GM19452 (cell line): ENCODE data around the gene CDKN2B.
A peak's percentile ranks its signal among the peaks of the same experiment; 100 is the strongest.

Experiments
- ATAC-seq: cut with Tn5 transposase; IDR thresholded peaks from one replicate; pipeline ENCODE4 v1.9.1; 2021; ENCODE audit not compliant: unreplicated experiment

Gene CDKN2B

DNA sequence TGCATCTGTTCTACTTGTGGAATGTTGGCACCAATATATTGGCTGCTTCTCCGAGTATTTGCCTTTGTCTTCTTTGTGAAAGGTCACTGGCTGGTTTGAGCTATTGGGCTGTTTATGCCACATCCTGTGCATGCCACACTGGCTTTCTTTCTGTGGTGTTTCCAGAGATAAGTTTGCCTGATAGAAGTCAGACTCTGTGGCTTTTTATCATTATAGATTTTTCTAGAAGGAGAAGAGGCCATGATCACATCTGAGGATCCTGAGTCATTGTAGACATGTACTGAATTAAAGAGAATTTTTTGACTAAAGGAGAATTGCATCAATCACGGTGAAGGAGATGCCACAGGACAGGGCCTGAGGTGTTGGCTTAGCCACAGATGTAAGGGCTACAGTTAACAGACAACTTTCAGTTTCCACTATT lies 26.5 kb upstream of the CDKN2B start:
- ATAC-seq: no peak

DNA sequence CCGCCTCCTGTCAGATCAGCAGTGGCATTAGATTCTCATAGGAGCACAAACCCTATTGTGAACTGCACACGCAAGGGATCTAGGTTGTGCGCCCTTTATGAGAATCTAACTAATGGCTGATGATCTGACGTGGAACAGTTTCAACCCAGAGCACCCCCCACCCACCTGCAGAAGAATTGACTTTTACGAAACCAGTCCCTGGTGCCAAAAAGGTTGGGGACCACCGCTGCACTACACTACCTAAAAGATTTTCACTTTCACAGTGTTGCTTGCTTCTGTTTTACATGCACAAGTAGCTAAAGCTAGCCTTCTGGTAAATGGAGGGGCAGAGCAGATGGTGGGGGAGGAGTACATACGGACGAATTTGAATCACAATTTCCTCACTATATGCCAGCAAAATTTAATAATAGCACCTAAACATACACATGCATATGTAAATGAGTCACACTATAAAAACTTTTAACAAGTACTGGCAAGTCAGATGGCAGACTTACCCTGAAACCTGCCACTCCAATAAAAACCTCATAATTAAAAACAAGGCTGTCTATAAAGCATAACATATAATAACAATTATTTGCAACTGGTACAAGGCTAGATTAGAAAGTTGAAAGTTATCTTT lies 24.0 kb upstream of the CDKN2B start:
- no peak for ATAC-seq

DNA sequence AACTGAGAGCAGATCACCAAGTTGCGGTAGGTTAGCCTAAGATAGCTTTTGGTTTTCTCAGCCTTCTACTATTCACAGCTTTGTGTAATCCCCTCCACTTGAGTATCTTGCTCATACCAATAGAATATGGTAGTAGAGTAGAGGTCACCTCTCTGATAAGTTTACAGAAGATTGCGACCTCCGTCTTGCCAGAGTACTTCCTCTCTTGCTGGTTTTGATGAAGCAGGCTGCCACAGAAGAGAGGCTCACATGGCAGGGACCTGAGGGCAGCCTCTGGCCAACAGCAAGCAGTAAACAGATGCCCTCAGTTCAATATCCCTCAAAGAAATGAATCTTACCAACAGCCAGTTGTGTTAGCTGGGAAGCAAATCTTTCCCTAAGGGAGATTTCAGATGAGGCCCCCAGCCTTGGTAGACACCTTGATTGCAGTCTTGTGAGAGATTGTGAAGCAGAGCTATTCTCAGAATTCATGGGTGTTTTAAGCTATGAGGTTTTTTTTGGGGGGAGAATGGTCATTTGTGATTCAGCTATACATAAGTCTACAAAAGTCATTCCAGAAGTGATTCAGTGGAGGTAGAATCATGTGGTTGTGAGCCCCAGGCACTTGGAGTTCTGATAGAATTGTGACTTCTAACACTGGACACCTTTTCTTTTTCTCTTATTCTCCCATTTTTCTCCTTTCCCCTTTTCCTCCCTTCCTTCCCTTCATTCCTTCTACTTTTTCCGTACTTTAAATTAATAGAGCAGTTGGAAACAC lies 22.7 kb upstream of the CDKN2B start:
- ATAC-seq: no peak

DNA sequence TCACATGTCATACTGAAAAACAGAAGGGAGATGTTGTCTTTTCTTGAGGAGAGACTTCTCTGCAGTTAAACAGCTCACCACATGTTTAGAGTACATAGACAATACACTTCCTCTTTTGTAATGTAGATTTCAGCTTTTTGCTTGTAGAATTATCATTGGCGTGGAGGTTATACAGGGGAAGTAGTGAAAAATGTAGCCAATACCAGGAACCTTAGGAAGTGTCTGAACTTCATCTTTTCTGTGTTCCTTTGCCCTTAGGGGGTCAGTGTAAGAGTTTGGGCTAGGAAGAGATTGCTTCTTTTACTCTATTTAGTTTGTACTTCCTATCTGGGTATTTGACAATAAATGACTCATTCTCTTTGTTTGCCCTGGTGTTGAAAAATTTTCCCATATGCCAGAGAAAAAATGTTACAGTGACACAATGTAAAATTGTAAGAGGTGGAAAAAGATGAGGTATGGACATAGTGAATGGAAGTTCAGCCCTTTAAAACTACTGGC lies 21.0 kb upstream of the CDKN2B start:
- peak; percentile 74 for ATAC-seq

DNA sequence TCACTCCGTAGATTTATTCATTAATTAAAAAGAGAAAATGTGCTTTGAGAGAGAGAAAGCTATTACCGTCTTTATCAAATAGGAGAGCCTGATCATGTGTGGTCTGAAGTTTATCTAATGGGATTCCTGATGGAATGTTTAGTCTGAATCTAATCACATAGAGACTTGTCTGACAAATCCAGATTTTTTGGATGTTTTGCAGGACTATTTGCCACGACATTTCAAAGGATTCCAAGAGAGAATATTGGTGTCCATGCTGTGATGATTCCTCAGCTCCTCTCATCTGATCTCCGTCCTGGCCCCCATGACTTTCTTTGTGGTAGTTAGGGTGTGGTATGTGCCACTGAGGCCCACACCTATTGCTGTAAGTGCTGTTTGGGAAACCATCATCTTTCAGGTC lies 20.1 kb upstream of the CDKN2B start:
- no peak for ATAC-seq

DNA sequence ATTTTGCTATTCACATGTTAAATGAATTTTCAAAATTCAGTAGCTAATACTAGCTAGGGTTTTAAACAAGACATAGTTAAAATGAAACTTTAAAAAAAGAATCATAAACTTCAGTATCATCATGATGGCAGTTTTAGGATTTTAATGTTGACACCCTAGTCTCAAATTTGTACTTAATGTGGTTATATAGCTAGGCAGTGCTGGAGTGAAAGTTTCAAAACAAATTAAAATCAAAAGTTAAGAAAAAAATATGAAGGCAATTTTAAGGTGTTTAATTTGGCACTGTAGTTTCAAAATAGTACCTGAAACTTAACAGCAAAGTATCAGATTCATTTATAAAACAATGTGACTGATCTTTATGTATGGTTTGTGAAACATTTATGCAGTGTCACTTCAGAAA lies 19.3 kb upstream of the CDKN2B start:
- ATAC-seq: no peak

DNA sequence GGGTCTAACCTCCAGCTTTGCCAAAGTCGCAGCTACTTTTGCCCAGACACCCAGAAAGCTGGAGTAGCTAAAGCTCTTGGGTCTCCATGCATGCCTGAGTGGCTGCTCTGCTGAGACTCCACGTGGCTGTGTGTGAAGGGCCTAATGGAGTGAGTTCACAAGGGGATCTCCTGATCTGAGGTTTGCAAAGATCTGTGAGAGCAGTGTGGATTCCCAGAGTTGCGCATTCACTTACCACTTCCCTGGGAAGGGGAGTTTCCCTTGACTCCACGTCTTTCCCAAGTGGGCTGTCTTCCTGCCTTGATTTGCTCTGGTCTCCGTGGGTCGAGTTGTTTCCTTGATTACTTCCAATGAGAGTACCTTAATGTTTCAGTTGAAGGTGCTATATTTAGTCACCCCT lies 17.6 kb upstream of the CDKN2B start:
- no peak for ATAC-seq

DNA sequence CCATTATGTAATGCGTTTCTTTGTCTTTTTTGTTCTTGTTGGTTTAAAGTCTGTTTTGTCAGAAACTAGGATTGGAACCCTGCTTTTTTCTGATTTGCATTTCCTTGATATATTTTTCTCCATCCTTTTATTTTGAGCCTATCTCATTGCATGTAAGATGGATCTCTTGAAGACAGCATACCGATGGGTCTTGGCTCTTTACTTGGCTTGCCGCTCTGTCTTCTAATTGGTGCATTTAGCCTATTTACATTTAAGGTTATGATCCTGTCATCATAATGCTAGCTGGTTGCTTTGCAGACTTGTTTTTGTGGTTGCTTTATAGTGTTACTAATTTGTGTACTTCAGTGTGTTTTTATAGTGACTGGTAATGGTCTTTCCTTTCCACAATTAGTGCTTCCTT lies 13.3 kb upstream of the CDKN2B start:
- ATAC-seq: no peak

DNA sequence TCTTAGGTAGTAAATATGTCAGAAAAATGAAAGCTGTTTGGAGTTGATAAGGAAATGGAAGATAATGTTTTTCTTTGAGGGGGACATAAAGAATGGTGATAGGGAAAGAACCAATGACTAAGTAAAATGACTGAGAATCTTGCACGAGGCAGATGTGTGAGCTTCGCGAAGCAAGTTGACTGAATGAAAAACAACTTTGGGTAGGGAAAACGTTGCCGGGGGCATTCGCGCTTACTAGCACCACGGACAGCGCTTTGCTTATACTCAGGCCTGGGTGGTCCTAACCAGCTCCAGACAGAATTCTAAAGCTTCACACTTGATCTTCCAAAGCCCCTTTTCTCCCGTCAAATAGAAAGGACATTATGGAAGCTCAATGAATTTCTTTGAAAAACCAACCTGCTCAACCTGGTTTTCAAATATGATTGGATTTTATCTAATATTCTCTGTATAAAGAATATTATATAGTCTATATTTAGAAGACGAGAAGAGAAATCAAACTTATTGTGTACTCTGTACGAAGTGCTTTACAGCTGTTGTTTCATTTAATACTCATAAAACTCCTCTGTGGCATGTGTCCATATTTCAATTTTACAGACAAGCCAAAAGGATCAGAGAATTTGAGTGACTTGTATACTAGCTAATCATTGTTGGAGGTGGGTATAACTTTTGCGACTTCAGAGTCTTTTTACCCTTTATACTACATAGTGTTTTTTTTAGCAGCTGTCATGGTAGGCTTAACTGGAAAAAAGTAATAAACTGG lies 1.9 kb upstream of the CDKN2B start:
- no peak for ATAC-seq

DNA sequence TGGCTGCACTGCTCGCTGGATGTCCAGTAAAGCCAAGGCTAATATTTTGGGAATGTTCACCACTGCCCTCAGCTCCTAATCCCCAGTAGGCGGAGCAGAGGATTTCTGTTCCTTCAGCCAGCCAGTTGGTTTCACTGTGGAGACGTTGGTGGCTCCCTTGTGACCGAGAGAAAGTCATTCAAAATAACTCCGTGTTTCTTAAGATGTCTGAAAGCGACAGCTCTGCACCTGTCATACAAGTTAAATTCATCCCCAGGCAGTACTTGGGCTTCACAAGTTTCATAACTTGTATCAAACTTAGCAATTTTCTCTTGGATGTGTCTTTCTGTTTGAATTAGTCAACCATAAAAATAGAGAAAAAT lies 382 bp upstream of the CDKN2B start:
- peak; percentile 42 for ATAC-seq

DNA sequence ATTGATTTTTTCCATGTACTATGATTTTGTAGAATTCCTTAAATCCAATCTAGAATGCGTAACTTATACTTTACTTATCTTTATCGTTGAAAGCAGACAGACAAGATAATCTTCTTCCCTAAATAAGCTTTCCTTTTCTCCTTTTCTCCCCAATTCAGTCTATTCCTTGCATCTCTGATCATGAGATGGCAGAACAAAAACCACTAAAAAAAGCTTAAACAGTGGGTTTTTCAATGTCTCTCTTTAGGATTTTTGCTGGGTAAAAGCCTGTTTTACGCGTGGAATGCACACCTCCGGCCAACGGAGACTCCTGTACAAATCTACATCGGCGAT lies 755 bp downstream of the CDKN2B start:
- no peak for ATAC-seq

DNA sequence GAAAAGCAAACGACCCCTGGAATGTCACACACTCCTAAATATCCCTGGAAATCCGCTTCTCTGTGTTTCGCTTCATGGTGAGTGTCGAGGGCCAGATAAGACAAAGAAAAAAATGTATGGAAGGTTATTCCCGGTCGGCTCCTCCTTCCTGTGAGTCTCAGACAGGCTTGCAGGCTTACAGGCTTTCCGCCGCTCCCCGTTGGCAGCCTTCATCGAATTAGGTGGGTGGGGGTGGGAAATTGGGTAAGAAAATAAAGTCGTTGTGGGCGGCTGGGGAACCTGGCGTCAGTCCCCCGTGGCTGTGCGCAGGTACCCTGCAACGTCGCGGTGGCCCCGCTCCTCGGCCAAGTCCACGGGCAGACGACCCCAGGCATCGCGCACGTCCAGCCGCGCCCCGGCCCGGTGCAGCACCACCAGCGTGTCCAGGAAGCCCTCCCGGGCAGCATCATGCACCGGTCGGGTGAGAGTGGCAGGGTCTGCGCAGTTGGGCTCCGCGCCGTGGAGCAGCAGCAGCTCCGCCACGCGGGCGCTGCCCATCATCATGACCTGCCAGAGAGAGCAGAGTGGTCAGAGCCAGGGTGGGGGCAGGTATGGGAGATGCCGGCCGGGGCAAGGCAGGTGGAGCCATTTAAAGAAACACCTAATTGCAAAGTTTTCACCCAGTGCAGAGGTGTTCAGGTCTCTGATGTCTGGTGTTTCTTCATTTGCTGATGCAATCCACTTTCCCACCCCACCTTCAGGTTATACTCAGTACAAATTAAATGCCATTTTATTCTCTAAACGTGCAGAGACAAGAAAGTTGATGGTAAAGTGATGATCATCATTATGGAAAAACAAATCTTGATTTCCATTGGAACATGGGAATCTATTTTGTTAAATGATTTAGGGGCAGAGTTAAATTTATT lies 3.2 kb downstream of the CDKN2B start:
- ATAC-seq: no peak

DNA sequence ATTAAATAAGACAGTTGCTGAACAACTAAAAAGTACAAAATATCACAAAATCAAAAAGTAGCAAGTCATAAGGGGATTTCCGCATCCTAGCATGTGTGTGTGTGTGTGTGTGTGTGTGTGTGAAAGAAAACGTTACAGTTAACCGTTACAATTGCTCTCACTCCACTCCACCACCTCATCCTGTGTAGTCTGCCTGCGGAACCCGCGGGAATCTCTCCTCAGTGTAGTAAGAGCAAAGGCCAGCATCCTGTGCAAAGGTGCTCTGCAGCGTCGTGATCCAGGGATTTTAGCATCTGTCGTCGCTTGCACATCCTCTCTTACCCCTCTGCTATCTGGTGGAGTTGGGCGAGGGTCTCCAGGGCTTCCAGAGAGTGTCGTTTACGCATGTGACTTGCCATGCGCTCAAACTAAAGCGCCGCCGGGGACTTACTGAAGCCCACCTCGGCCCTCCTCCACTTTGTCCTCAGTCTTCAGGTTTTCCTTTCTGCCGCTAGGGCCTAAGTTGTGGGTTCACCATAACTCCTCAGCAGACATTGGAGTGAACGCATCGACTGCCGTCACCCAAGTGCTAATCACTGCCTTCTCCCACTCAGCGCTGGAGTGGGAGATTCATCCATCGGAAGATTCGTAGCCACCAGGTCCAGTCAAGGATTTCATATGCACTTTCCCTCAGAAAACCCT lies 3.9 kb downstream of the CDKN2B start:
- ATAC-seq: no peak

DNA sequence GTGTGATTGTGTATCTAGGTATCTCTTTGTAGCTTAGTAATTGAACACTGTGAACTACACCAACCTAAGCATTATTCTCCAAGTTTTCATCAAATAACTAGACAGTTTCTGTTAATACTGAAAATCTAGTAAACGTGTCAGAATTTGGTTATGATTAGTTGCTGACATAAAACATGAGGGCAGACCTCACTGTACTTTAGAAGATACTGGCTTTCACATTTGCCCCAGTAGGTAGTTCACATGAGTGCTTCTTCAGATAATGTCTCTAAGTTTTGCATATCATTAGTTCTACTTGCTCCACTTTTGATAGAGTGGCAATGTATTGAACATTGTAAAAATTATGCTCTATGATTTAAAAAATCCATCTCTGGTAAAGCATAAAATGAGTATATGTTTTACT lies 7.1 kb downstream of the CDKN2B start:
- ATAC-seq: no peak

DNA sequence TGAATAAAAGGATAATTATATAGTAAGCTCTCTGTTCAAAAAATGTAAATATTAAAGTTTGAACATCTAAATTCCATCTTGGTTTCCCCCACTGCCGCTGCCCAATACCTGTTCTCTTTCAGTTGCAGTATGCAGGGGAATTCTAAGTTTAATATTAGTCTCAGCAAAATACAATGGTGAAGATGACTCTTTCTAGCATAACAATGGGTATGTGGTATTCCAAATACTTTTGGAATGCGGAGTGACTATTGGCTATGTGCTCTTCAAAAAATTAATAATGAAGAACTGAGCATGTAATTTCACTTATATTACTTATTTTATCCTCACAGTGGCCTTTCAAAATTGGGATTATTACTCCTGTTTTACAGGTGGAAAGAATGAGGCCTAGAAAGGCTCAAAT lies 11.1 kb downstream of the CDKN2B start:
- ATAC-seq: no peak

DNA sequence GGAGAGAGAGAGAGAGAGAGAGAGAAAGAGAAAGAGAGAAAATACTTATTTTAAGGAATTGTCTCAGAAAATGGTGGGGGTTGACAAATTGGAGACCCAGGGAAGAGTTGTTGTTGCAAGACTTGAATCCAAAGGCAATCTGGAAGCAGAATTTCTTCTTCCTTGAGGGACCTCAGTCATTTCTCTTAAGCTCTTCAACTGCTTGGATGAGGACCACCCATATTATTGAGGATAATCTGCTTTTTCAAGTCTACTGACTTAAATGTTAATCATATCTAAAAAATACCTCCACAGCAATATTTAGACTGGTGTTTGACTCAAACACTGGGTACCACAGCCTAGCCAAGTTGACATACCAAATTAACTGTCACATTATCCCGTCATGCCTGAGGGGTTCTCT lies 11.6 kb downstream of the CDKN2B start:
- no peak for ATAC-seq

DNA sequence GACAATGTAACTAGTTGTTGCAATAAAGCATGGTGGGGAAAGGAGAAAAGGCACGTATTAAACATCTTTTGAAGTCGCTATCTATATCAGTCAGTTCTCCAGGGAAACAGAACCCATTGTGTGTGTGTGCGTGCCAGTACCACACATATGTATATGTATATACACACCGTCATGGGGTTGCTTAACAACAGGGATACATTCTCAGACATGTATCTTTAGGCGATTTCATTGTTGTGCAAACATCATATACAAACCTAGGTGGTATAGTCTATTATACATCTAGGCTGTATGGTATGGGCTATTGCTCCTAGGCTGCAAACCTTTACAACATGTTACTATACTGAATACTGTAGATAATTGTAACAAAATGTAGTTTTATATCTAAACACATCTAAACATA lies 12.2 kb downstream of the CDKN2B start:
- no peak for ATAC-seq

DNA sequence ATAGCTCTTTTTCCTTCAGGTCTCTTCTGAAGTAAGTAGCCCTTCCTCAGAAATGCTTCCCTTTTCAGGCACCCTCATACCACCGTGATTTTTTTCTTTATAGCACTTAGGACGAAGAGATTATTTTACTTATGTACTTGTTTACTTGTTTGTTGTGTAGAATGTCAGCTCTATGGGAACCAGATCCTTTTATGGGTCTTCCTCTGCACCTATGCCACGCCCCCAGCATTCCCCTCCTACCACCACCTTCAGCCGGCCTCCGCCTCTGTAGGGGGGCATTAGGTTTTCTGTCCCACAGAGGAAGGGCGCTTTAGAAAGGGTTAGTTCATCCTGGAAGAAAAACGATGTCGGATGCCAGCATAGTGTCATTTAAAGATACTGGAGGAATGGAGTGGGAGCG lies 12.7 kb downstream of the CDKN2B start:
- ATAC-seq: no peak

DNA sequence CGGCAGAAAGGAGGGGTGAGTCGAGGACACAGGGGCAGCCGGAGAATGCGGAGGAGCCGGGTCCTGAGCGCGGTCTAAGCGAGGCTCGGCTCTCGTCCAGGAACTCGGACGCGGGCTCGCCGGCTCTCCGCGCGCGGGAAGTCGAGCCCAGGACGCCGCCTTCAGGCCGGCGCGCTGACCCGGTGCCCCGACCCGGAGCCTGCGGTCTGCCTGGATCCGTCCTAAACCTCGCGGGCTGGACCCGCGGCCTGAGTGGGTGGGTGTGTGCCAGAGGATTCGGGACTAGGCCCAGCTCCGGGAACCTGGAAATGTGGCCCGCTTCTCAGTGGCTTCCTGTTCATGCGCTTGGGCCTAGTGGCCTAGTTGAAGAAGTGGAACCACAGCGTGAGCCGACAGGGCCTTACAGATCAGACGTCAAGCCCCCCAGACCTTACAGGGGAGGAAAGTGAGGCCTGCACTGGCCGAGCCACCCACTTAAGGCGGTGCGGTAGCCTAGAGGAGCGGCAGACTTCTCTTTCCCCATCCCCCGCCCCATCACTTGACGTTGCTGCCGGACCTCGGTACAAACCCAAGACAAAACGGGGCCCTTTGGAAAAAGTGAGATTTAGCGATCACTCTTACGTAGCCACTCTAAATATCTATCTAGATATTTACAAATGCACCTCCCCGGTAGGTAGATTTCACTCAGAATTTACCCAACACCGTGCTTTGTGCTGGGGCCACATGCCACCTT lies 13.3 kb downstream of the CDKN2B start:
- peak; percentile 19 for ATAC-seq
